HG02763 (cell line): ENCODE measurements around the gene NELFCD.
"Not testable (repeated sequence)": the region's sequence is repeated elsewhere in the genome, so short reads cannot be mapped to it uniquely, and the experiment has no call there.

Experiments
- ATAC-seq: cut with Tn5 transposase; IDR thresholded peaks from one replicate; pipeline ENCODE4 v1.9.1; 2021; ENCODE audit warnings: mild to moderate bottlenecking, moderate library complexity; ENCODE audit not compliant: unreplicated experiment

The NELFCD gene

GRCh38 chr20:59023616-59024015 lies 42.6 kb downstream of the NELFCD start:
- no peak for ATAC-seq

DNA sequence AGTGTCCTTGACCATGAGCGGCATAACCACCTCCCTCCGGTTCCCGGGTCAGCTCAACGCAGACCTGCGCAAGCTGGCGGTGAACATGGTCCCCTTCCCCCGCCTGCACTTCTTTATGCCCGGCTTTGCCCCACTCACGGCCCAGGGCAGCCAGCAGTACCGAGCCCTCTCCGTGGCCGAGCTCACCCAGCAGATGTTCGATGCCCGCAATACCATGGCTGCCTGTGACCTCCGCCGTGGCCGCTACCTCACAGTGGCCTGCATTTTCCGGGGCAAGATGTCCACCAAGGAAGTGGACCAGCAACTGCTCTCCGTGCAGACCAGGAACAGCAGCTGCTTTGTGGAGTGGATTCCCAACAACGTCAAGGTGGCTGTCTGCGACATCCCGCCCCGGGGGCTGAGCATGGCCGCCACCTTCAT lies 43.1 kb downstream of the NELFCD start:
- no peak for ATAC-seq

DNA sequence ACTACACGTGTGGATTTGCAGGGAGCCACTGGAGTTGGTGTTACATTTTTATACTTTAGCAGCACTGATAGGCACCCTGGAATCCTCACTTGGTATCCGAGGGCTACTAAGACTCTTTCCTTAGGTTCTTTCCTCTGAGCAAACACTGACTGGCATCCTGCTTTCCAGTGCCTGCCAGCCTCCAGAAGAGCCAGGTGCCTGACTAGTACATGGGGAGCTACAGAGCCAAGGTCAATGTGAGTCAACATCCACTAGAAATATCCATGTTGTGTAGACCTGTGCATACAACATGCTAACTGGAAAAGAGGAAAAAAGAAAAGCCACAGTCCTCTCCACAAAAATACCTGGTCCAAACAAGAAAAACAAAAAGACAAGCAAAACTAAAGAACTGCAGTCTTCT lies 44.0 kb downstream of the NELFCD start:
- no peak for ATAC-seq

DNA sequence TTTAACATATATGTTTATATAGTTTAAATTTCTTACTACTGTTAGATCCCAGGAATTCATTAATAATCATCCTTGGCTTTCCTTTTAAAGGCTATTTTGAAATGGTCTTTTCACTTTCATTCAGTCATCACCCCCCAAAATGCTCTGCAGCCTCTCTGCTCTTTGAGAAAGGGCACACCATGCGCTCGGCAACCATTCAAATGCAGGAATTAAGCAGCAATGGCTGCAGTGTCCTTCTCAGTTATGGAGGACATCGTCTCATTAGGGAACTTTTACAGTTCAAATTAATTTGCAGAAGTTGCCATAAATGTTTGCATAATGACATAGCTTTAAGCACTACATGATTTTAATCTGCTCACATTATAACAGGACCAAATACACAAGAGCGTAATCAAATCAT lies 44.5 kb downstream of the NELFCD start:
- ATAC-seq = no peak

DNA sequence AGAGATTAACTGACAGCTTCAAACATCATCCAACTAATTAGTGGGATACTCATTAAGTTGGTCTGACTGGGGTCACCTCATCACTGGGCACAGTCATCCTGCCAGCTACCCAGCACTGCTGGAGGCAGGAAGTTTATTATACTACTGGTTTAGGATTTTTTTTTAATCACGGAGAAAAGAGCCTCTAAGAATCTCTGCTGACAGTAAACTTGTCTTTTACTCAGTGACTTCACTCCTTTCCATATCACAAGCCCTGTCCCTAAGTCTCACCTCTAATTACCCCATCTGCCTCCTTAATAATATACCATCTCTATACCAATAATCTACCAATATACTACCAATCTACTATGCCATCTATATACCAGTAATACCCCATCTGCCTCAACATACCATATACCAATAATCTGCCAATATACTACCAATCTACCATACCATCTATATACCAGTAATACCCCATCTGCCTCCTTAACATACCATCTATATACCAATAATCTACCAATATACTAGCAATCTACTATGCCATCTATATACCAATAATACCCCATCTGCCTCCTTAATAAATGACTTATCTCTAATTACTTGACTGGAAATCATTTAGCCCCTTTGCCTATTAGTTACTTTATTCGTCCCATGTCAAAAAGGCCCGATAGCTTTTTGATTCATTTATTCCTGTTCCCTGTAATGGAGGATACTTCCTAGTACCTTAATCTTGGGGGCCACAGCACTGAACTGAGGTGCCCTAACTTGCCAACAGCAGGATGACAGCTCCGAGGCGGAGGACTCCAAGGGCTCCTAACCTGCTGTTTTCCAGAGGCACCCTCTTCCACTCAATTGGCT lies 46.1 kb downstream of the NELFCD start:
- no peak for ATAC-seq

- ATAC-seq = no peak
Observed at GRCh38 chr20:59027741-59028320, 46.8 kb downstream of the NELFCD start.

DNA sequence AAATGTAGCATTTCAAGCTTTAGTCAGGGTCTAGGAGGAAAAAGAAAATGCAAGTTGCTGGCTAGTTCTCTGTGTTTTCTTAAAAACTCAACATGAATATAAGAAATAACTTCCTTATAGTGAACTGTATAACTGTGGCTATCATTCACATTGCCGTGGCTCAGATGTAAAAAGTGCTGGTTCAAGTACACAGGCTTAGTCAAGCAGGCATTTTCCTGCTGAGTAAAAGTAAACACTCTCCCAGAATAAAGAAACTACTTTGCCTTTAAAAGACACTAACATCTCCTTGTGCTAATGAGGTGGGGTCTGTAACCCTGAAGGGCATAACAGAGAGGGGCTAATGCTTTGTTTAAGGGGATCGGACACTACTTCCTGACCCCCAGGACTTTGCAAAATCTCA lies 47.8 kb downstream of the NELFCD start:
- ATAC-seq = no peak

DNA sequence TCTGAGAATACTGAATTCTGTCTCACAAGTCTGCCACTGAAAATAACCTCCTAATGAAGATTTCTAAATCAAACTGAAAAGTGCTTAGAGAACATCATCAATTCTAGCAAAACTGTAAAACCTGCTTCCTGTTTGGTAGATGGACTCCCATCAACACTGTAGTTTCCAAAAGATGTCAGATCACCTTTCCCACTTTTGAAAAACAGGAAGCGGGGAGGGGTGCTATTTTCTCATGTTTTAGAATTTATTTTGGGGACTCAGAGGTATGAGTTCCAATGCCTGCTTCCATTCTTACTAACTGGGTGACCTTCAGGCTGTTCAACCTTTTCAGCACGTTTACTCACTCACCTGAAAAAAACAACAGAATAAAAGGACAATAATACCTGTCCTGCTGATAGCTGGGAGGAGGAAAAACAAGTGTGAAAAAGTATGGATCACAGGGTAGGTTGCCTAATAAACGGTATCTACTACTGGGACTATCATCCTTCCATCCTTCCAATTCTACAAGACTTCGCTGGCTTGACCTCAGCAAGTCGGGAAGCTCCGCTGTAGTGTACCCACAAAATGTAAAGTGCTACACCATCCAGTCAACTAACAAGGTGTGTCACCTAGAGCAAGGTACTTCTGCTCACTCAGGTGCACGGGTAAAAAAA lies 50.0 kb downstream of the NELFCD start:
- ATAC-seq = no peak

DNA sequence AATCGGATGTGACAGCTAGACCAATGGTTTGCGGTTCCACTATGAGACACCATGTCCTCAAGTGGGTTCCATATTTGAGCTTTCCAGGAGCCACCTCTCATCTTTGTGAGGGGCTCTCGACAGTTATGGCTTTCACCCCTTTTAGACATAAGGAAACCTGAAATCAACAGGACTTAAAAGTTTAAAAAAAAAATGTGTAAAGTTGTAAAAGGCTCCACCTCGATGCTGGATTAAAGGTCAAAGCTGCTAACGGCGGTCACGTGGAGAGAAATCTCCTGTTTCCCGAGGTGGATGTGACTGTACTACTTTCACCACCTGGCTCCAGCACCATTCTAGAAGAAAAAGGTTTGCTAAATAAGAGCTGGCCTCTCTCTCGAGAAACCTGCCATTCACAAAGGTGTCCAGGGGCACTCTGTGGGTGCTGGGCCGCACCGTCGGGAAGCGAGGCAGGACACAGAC lies 50.5 kb downstream of the NELFCD start:
- no peak for ATAC-seq

DNA sequence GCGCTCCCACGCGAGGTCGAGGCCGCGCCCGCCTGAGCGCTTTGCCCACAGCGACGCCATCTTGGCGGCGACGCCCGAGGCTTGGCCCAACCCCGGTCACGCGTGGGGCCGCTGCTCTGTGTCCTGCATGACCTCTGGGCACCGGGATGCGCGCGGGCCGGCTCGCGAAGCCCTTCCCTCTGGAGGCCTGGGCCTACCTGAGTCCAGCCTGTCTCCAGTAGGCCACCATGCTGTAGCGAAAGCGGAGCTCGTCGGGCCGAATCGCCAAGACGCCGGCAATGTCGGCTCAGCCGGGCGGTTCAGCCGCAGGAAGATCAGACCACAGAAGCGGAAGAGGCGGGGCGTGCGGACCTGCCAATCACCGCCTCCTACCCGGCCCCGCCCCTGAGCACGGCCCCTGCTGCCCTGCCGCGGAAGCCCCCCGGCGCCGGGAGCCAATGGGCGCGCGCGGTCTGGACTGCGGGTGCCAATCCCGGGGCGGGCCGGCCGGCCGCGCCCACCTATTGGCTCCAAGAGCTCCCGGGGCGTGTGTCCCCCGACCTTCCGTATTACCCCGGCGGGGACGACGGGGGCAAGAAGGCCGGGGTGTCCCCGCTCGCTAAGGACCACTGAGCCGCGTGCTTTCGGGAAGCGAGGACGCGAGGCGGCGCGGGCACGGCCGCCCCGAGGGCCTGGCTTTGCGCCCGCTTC lies 51.1 kb downstream of the NELFCD start, which contains the start of gene ATP5F1E:
ATP5F1E (minus strand) TSS at position 313 of the 690 bp plus-strand sequence; CDS start at position 229, 84 bp downstream.
- peak; percentile 96 for ATAC-seq

DNA sequence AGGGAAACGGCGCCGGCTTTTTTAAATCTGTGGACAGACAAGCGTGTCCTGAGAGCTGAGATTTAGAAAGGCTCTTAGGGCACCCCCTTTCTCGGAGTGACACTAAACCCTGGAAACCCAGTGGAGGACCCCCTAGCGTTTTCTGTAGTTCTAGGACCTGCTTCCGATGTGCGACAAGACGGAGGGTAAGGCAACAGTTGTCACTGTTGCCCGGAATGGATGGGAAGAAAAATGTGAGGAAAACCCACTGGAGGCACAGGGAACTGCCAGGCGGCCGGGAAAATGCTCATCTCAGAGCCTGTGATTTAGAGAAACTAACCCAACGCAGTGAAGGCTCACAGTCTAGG lies 51.6 kb downstream of the NELFCD start:
- no peak for ATAC-seq

GRCh38 chr20:59033093-59033492 lies 52.0 kb downstream of the NELFCD start:
- no peak for ATAC-seq

- ATAC-seq = no peak
Observed at GRCh38 chr20:59033616-59034165, 52.6 kb downstream of the NELFCD start.

DNA sequence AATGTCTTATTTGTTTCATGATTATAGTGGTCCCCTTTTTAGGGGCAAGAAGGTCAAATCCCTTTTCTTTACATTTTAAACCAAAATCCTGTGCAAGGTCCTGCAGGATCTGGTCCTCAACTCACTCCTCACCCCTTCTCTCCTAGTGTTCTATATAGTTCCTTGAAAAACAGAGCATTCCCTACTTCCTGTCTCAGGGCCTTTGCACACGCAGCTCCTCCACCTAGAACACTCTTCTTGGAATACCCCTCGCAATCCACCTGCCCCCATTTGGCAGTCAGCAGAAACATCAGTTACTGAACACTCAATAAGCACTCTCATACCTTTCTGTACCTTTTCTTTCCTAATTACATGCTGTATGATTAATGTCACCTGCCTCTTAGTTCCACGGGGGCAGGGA lies 54.3 kb downstream of the NELFCD start:
- ATAC-seq = no peak

DNA sequence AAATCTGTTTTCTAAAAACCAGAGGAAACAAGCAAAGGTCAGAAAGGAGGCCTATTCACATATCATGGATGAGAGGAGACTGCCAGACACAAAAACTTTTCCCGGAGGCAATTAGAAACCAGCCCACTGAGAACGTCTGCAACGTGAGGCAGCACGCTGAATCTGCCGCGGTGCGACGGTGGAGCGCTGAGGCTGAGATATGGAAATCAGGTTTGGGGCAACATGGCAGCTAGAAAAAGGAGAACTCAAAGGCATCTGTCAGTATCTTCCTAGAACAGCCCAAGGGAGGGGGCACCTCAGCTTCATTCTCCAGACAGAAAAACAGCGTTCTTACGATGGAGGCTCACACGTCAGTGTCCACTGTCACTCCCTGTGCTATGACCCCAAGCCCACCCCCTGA lies 56.3 kb downstream of the NELFCD start:
- ATAC-seq = no peak

DNA sequence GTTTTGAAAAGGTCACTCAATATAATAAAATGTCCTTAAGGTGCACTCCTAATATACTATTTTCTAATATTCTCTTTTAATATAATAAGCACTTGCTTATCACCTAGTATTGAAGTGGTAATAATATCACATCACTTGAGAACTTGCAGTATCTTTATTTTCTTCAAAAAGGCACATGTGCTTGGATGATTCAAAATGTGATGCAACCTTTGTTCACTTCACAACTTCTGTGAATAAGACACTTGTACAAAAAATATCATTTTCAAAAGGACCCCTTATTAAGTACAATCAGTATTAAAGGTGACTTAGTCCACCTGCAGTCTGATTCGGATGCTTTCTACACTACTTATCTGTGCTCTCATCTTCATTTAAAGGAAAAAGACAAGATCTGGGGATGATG lies 58.2 kb downstream of the NELFCD start:
- ATAC-seq = no peak

- no peak for ATAC-seq
Observed at GRCh38 chr20:59040667-59041066, 59.6 kb downstream of the NELFCD start.

DNA sequence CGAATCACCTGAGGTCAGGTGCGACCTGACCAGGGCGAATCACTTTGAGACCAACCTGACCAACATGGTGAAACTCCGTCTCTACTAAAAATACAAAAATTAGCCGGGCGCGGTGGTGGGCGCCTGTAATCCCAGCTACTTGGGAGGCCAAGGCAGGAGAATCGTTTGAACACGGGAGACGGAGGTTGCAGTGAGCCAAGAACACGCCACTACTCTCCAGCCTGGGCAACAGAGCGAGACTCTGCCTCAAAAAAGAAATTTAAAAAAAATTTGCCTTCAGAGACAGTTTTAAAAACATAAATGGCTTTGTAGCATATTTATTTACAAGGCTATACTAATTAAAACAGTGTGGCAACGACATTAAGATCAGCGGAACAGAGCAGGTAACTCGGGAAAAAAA lies 60.4 kb downstream of the NELFCD start:
- not testable (repeated sequence) for ATAC-seq

GRCh38 chr20:59042151-59042795 lies 61.2 kb downstream of the NELFCD start, which contains the start of gene PRELID3B:
Gene PRELID3B, minus strand, starts transcription at chr20:59042786. Its CDS starts 56 bp downstream, at chr20:59042730.
- peak; percentile 35 for ATAC-seq
